Measurements from ENCODE around the gene C6orf89.

The C6orf89 gene

DNA sequence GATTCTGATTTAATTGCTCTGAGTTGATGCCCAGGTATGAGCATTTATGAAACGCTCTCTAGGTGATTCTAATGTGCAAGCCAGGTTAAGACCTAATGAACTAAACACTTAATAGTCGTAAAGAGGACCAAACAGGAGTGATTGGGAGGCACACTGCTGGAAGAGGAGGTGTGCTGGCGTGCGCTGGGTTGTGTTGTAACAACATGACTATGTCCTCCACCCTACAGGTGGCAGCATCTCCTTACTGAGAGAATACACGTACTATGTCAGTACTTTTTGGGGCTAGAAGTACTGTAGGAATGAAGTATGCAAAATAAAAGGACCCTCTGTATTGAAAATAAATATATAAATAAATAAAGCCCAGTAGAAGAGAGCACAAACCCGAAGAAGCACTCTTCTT lies 11.9 kb downstream of the C6orf89 start:
- DNase-seq (ENCODE audit: low read depth) = no peak
- TF ChIP-seq, protein P1, sequence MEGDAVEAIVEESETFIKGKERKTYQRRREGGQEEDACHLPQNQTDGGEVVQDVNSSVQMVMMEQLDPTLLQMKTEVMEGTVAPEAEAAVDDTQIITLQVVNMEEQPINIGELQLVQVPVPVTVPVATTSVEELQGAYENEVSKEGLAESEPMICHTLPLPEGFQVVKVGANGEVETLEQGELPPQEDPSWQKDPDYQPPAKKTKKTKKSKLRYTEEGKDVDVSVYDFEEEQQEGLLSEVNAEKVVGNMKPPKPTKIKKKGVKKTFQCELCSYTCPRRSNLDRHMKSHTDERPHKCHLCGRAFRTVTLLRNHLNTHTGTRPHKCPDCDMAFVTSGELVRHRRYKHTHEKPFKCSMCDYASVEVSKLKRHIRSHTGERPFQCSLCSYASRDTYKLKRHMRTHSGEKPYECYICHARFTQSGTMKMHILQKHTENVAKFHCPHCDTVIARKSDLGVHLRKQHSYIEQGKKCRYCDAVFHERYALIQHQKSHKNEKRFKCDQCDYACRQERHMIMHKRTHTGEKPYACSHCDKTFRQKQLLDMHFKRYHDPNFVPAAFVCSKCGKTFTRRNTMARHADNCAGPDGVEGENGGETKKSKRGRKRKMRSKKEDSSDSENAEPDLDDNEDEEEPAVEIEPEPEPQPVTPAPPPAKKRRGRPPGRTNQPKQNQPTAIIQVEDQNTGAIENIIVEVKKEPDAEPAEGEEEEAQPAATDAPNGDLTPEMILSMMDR (conservative IDR thresholded peaks at IDR 0.05; ENCODE audit: control insufficient read depth, insufficient read depth, low read depth, low read length) = no peak
- H3K4me3 ChIP-seq (ENCODE audit: control insufficient read depth, low read depth, low read length) = no peak overlapping the region

DNA sequence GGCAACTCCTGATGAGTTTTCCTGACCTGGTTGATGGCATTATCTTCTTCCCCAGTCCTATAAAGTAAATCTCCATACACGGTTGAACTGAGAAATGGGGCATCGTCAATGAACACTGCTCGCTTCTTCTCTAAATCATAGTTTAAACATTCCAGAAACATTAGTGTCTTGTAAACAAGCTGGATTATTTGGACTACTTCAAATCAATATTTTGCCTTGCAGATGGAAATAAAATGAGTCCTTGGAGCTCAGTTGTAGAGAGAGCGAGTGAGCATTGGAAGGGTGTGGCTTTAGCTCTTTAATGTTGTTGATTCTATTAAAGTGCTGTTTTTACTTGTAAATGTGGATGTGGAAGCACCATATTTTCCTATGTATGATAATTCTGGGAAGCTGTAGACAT lies 18.4 kb downstream of the C6orf89 start:
- no peak for DNase-seq (ENCODE audit: low read depth)
- TF ChIP-seq, protein P1 (conservative IDR thresholded peaks at IDR 0.05; ENCODE audit: control insufficient read depth, insufficient read depth, low read depth, low read length) = no peak
- H3K4me3 ChIP-seq (ENCODE audit: control insufficient read depth, low read depth, low read length) = no peak overlapping the region

DNA sequence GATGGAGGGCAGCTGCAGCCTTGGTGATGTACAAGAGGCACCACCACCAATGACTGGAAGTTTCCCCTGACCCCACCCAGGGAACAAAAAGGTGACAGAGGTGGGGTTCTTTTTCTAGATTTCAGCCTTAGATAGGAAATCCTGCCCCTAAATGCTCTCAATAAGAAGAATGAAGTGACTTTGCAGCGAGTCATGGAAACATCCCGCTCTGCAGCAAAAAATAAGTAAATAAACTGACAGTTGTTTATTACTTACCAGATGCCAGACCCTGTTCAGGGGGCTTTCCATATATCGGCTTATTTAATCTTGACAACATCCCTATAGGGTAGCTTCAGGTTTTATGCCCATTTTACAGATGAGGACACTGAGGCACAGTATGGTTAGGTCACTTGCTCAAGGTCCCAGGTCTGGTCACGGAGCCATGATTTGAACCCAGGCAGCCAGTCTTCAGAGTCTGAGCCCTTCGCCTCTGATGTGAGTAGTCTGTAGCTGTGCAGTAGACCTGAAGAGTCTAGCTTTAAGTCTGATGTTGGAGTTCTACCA lies 19.2 kb downstream of the C6orf89 start:
- TF ChIP-seq, protein P1 (conservative IDR thresholded peaks at IDR 0.05; ENCODE audit: control insufficient read depth, insufficient read depth, low read depth, low read length) = no peak
- no peak overlapping the region for H3K4me3 ChIP-seq (ENCODE audit: control insufficient read depth, low read depth, low read length)
- no peak for DNase-seq (ENCODE audit: low read depth)

DNA sequence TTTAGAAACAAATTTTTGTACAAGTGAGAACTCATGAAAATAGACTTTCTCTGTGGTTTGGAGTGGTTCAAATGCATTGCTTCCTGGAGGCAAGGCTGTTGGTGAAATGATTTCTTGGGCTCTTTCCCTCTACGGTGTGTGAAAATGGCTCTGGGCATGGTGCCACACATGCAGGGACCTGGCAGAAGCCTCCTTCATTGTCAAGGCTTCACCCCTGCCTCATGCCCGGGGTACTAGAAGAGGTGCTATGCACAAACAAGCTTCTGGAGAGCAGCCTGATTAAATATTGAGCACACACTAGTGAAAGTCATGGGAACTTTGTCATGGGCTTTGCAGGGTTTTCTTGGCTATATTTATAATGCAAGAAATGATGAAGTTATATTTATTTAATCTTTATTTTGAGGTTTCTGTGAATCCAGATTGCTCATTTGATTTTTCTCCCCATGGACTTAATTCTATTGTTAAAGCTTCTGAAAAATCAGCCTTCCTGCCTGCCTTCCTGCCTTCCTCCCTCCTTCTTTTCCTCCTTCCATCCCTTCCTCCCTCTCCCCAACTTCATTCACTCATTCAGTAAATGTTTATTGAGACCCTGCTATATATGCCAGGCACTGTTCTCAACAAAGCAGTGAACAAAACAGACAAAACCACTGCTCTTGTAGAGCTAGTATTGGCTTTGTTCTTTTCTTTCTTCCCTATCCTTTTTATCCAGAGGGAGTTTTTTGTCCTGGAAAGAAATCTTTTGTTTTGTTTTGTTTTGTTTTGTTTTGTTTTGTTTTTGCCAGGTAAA lies 21.0 kb downstream of the C6orf89 start:
- DNase-seq (ENCODE audit: low read depth) = no peak
- TF ChIP-seq, protein P1 (conservative IDR thresholded peaks at IDR 0.05; ENCODE audit: control insufficient read depth, insufficient read depth, low read depth, low read length) = no peak
- no peak overlapping the region for H3K4me3 ChIP-seq (ENCODE audit: control insufficient read depth, low read depth, low read length)

DNA sequence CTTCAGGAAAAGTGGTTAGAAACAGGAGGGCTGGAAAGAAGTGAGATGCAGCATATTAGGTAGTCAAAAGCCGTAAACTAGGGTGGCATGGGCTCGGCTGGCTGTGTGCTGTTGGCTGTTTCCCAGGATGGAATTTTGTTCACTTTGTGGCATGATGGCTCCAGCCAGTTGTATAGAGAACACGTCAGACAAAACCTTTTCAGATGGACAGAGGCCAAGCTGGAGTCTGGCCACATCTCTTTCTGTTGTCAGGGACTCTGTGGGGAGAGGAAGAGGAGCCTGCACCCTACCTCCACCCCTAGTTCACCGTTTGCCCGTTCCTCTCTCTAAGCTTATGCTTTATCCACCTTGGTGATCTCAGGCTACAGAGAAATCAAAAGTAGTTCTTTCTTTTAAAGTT lies 22.0 kb downstream of the C6orf89 start:
- no peak overlapping the region for H3K4me3 ChIP-seq (ENCODE audit: control insufficient read depth, low read depth, low read length)
- peak; percentile 67 for DNase-seq (ENCODE audit: low read depth)
- TF ChIP-seq, protein P1 (conservative IDR thresholded peaks at IDR 0.05; ENCODE audit: control insufficient read depth, insufficient read depth, low read depth, low read length) = no peak

DNA sequence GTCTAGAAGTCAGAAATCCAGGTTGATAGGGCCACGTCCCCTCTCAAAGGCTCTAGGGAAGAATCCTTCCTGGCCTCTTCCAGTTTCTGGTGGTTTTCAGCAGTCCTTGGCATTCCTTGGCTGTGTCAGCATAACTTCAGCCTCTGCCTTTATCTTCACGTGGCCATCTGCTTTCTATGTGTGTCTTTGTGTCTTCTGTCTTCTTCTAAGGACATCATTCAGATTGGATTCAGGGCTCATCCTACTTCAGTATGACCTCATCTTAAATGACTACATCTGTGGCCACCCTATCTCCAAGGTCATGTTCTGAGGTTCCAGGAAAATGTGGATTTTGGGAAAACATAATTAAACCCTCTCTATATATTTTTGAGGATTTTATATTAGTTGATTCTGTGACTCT lies 23.0 kb downstream of the C6orf89 start:
- TF ChIP-seq, protein P1 (conservative IDR thresholded peaks at IDR 0.05; ENCODE audit: control insufficient read depth, insufficient read depth, low read depth, low read length) = no peak
- no peak overlapping the region for H3K4me3 ChIP-seq (ENCODE audit: control insufficient read depth, low read depth, low read length)
- no peak for DNase-seq (ENCODE audit: low read depth)

Data from fibroblast of mammary gland (primary cell).